DOHH2 (cell line): ENCODE results near the gene XRCC3.

Experiments
- H3F3A ChIP-seq: fragments of 200-600 bp; sonication (generic), shearing (Covaris generic); 2 replicates; pipeline ENCODE4 v1.6.0; 2016; ENCODE audit warnings: antibody characterized with exemption, mild to moderate bottlenecking; ENCODE audit not compliant: control insufficient read depth, insufficient read depth
- H3K27ac ChIP-seq: fragments of 200-600 bp; sonication (generic); 2 replicates; pipeline ENCODE4 v1.5.1; 2014; ENCODE audit warnings: low read depth, mild to moderate bottlenecking, low read length, moderate library complexity
- H3K27me3 ChIP-seq: fragments of 200-600 bp; sonication (generic); 2 replicates; pipeline ENCODE4 v1.6.1; 2014; ENCODE audit warnings: mild to moderate bottlenecking, low read length, mixed read lengths; ENCODE audit not compliant: control insufficient read depth
- H3K36me3 ChIP-seq: fragments of 200-600 bp; sonication (generic); 2 replicates; pipeline ENCODE4 v1.6.1; 2014; ENCODE audit warnings: mild to moderate bottlenecking, low read length, moderate library complexity, mixed read lengths; ENCODE audit not compliant: control insufficient read depth
- H3K4me1 ChIP-seq: fragments of 200-600 bp; sonication (generic); 2 replicates; pipeline ENCODE4 v1.6.1; 2014; ENCODE audit warnings: mild to moderate bottlenecking, low read length, mixed read lengths; ENCODE audit not compliant: control insufficient read depth
- H3K4me2 ChIP-seq: fragments of 200-600 bp; sonication (generic); 2 replicates; pipeline ENCODE4 v1.6.0; 2014; ENCODE audit warnings: mild to moderate bottlenecking, low read length, moderate library complexity
- H3K4me3 ChIP-seq: fragments of 200-600 bp; sonication (generic); 2 replicates; pipeline ENCODE4 v1.5.1; 2014; ENCODE audit warnings: mild to moderate bottlenecking, low read length, mixed read lengths
- H3K79me2 ChIP-seq: fragments of 200-600 bp; sonication (generic); 2 replicates; pipeline ENCODE4 v1.6.1; 2014; ENCODE audit warnings: mild to moderate bottlenecking, low read length, mixed read lengths; ENCODE audit not compliant: control insufficient read depth
- H3K9me2 ChIP-seq: fragments of 200-600 bp; sonication (generic); replicated peaks from 2 replicates; pipeline ENCODE4 v1.6.1; 2014; ENCODE audit warnings: mild to moderate bottlenecking, low read length, mixed read lengths; ENCODE audit not compliant: control insufficient read depth
- H3K9me3 ChIP-seq: fragments of 200-600 bp; sonication (generic); 2 replicates; pipeline ENCODE4 v1.6.1; 2014; ENCODE audit warnings: antibody characterized with exemption, low read length, mixed read lengths; ENCODE audit not compliant: control insufficient read depth, insufficient read depth
- H4K20me1 ChIP-seq: fragments of 200-600 bp; sonication (generic); 2 replicates; pipeline ENCODE4 v1.6.0; 2014; ENCODE audit warnings: low read depth, mild to moderate bottlenecking, antibody characterized with exemption, low read length, moderate library complexity; ENCODE audit not compliant: control insufficient read depth, insufficient read depth
- EZH2phosphoT487 ChIP-seq: fragments of 200-600 bp; sonication (generic); IDR thresholded peaks from 2 replicates; pipeline ENCODE4 v1.6.1; 2017; ENCODE audit warnings: borderline replicate concordance, mild to moderate bottlenecking, antibody characterized with exemption, low read length, moderate library complexity, mixed read lengths
- TF ChIP-seq, protein P1 (sequence below): fragments of 200-600 bp; sonication (generic); IDR thresholded peaks from one replicate; pipeline ENCODE4 v1.5.1; 2014; ENCODE audit warnings: antibody characterized with exemption, mild to moderate bottlenecking, low read depth, low read length; ENCODE audit not compliant: poor library complexity, severe bottlenecking

The XRCC3 gene

DNA sequence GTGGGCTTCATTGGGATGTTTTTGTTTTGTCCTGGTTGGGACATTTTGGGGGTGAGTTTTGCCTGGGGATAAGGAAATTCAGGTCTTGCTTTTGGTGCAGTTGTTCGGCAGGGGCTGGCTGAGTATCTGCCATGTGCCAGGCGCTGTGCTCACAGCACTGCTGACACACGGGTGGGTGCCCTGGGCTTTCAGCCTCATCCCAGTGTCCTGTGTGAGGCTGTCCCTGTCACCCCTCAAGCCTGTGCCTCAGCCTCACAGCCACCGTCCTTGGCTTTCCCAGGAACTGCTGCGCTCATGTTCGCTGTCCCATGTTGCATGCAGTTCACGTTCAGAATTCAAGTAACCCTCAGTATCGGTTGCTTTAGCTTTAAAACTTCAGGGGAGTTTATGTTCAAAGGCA is 24.9 kb downstream of the XRCC3 start:
- H3K36me3 ChIP-seq, result peaks cover 56% of the 10 kb centered on the region

DNA sequence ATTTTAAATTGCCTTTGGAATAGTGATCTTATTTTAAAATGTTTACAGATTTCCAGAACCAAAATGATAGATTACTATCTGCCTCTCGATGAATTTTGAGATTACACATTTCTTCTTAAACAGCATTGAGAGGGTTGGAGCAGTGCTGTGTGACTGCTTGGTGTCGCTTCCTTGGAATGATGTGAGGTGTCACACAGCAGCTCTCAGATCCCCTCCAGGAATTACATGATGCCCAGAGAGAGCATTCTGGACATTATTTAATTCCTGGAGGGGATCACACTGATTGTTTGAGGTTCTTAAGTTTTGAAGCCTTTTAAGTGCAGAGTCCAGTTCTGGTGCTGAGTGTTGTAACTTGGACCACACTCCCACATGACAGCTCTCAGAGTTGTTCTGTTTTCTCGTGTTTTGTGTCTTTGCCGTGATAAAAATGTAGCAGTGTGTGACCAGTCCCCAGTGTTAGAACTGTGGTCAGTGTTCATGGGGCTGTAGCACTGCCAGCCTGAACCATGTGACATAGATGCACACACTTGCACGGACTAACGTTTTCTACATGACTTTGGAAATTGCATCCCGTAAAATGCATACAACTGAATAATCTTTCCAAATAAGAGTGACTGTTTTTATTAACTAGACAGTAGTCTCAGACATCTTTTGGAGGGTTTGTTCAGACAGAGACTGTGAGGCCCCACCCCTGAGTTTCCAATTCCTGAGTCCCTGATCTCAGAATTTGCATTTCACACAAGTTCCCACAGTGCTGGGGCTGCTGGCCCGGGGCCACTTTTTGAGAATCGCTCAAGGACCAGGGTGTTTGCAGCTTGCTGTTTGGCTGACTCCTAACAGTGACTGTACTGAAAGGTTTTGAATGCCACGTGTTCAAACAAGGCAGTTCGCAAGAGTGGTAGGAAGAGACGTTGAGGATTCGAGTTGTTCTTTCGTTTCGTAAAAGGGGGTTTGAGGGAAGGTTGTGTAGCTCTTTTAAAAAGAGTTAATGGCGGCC is 26.0 kb downstream of the XRCC3 start:
- H4K20me1 ChIP-seq, result no peaks in the 10 kb centered on the region
- H3K4me3 ChIP-seq, result peak overlapping the region; percentile 70
- no peaks in the 10 kb centered on the region for H3K9me3 ChIP-seq
- peaks cover 59% of the 10 kb centered on the region for H3K4me1 ChIP-seq
- peaks cover 60% of the 10 kb centered on the region for H3K36me3 ChIP-seq
- peak overlapping the region; percentile 80 for H3K4me2 ChIP-seq
- H3K27ac ChIP-seq, result peak overlapping the region; percentile 92
- H3K79me2 ChIP-seq, result peaks cover 36% of the 10 kb centered on the region
- TF ChIP-seq, protein P1, sequence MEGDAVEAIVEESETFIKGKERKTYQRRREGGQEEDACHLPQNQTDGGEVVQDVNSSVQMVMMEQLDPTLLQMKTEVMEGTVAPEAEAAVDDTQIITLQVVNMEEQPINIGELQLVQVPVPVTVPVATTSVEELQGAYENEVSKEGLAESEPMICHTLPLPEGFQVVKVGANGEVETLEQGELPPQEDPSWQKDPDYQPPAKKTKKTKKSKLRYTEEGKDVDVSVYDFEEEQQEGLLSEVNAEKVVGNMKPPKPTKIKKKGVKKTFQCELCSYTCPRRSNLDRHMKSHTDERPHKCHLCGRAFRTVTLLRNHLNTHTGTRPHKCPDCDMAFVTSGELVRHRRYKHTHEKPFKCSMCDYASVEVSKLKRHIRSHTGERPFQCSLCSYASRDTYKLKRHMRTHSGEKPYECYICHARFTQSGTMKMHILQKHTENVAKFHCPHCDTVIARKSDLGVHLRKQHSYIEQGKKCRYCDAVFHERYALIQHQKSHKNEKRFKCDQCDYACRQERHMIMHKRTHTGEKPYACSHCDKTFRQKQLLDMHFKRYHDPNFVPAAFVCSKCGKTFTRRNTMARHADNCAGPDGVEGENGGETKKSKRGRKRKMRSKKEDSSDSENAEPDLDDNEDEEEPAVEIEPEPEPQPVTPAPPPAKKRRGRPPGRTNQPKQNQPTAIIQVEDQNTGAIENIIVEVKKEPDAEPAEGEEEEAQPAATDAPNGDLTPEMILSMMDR, result no peak
- no peak for TF ChIP-seq EZH2phosphoT487
- H3K9me2 ChIP-seq, result no peaks in the 10 kb centered on the region
- H3K27me3 ChIP-seq, result no peaks in the 10 kb centered on the region
- peaks cover 42% of the 10 kb centered on the region for H3F3A ChIP-seq

More for the DNA sequence above, 24.9 kb downstream of the XRCC3 start:
- Histone ChIP-seq H3K4me2 (peak overlapping the region; percentile 80), H3K27me3 (no peaks in the 10 kb centered on the region), H3K4me3 (peak overlapping the region; percentile 70), H3K9me2 (no peaks in the 10 kb centered on the region), H3K27ac (peak overlapping the region; percentile 92), H4K20me1 (no peaks in the 10 kb centered on the region), H3K9me3 (no peaks in the 10 kb centered on the region), H3K79me2 (peaks cover 36% of the 10 kb centered on the region), H3F3A (peaks cover 41% of the 10 kb centered on the region), H3K4me1 (peaks cover 69% of the 10 kb centered on the region)
- TF ChIP-seq, protein P1, result no peak
- TF ChIP-seq EZH2phosphoT487, result no peak

DNA sequence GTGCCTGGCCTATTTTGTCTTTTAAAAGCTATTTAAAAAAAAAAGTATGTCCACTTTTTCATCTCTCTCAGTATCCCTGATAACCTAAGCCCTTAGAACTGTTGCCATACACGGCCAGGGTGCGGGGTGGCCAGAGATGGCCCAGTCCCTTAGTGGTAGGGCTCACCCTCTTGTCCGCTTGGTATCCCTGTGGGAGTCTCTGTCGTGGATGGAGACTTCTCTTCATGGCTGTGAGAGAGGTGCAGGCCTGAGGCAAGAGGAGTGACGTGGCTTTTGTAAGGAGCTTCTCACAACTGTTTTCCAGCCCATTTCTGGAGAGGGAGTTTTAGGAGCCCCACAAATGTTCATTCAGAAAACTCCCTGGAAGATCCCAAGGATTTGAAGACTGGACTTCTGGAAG is 26.8 kb downstream of the XRCC3 start:
- H3K4me1 ChIP-seq, result peaks cover 51% of the 10 kb centered on the region
- no peak overlapping the region; the same call in 1 of the 2 replicates for H3K4me3 ChIP-seq
- H3K9me2 ChIP-seq, result no peaks in the 10 kb centered on the region
- peak overlapping the region; percentile 92 for H3K27ac ChIP-seq
- H3K36me3 ChIP-seq, result peaks cover 58% of the 10 kb centered on the region
- H3K27me3 ChIP-seq, result no peaks in the 10 kb centered on the region
- H3K79me2 ChIP-seq, result peaks cover 33% of the 10 kb centered on the region
- H3K4me2 ChIP-seq, result peak overlapping the region; percentile 80
- no peaks in the 10 kb centered on the region for H4K20me1 ChIP-seq
- peaks cover 42% of the 10 kb centered on the region for H3F3A ChIP-seq
- no peaks in the 10 kb centered on the region for H3K9me3 ChIP-seq
- TF ChIP-seq, protein P1, result no peak
- TF ChIP-seq EZH2phosphoT487, result no peak
